Nephron progenitor cell (in vitro differentiated cells): ENCODE data around the gene LRFN3.
"Not testable (repeated sequence)": the region's sequence is repeated elsewhere in the genome, so short reads cannot be mapped to it uniquely, and the experiment has no call there.

ENCODE experiments used
- DNase-seq: peaks from one replicate; pipeline ENCODE4 v3.0.0; 2021
- H3K27ac Mint-ChIP-seq: 2 replicates; pipeline ENCODE4 v1.8.0; 2021; ENCODE audit warnings: mild to moderate bottlenecking, moderate library complexity, mixed read lengths
- H3K27me3 Mint-ChIP-seq: 2 replicates; pipeline ENCODE4 v1.8.0; 2021; ENCODE audit warnings: mild to moderate bottlenecking, low read depth, mixed read lengths; ENCODE audit not compliant: poor library complexity
- H3K36me3 Mint-ChIP-seq: 2 replicates; pipeline ENCODE4 v1.8.0; 2021; ENCODE audit warnings: low read depth, mixed read lengths
- H3K4me1 Mint-ChIP-seq: 2 replicates; pipeline ENCODE4 v1.8.0; 2021; ENCODE audit warnings: mixed read lengths
- H3K4me3 Mint-ChIP-seq: 2 replicates; pipeline ENCODE4 v1.8.0; 2021; ENCODE audit warnings: mild to moderate bottlenecking, moderate library complexity, mixed read lengths
- H3K9me3 Mint-ChIP-seq: 2 replicates; pipeline ENCODE4 v1.8.0; 2021; ENCODE audit warnings: mild to moderate bottlenecking, moderate library complexity, mixed read lengths
- TF ChIP-seq, protein P1 (sequence below): fragments of 200-600 bp; sonication (generic); IDR thresholded peaks from 2 replicates; pipeline ENCODE4 v1.5.0; 2021; ENCODE audit warnings: antibody characterized with exemption

The LRFN3 gene

DNA sequence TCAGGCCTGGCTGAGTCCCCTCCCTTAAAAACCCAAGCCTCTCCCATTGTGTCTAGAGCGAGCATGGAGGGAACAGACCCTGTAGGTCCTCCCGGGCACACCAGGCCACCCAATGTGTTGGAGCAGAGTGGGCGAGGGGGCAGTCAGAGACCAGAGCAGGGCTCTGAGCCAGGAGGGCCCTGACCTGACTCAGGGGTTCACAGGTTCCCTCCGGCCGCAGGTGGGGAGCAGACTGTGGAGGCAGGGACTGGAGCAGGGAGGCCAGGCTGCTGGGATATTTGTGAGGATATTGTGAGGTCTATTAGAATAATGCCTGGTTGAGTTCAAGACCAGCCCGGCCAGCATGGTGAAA lies 26.5 kb upstream of the LRFN3 start:
- DNase-seq = no peak
- Mint-ChIP-seq H3K27me3 (peaks cover 14% of the 10 kb centered on the region), H3K9me3 (no peaks in the 10 kb centered on the region), H3K27ac (no peak overlapping the region), H3K4me3 (no peak overlapping the region), H3K4me1 (peaks cover 35% of the 10 kb centered on the region), H3K36me3 (no peaks in the 10 kb centered on the region)
- TF ChIP-seq, protein P1, sequence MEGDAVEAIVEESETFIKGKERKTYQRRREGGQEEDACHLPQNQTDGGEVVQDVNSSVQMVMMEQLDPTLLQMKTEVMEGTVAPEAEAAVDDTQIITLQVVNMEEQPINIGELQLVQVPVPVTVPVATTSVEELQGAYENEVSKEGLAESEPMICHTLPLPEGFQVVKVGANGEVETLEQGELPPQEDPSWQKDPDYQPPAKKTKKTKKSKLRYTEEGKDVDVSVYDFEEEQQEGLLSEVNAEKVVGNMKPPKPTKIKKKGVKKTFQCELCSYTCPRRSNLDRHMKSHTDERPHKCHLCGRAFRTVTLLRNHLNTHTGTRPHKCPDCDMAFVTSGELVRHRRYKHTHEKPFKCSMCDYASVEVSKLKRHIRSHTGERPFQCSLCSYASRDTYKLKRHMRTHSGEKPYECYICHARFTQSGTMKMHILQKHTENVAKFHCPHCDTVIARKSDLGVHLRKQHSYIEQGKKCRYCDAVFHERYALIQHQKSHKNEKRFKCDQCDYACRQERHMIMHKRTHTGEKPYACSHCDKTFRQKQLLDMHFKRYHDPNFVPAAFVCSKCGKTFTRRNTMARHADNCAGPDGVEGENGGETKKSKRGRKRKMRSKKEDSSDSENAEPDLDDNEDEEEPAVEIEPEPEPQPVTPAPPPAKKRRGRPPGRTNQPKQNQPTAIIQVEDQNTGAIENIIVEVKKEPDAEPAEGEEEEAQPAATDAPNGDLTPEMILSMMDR = no peak

DNA sequence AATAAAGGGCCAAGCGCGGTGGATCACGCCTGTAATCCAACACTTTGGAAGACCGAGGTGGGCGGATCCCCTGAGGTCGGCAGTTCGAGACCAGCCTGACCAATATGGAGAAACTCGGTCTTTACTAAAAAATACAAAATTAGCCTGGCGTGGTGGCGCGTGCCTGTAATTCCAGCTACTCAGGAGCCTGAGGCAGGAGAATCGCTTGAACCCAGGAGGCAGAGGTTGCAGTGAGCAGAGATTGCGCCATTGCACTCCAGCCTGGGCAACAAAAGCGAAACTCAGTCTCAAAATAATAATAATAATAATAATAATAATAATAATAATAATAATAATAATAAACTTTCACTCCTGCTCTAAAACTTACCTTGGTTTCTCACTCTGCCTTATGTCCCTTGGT lies 25.8 kb upstream of the LRFN3 start:
- H3K4me3 Mint-ChIP-seq = not testable (repeated sequence)

DNA sequence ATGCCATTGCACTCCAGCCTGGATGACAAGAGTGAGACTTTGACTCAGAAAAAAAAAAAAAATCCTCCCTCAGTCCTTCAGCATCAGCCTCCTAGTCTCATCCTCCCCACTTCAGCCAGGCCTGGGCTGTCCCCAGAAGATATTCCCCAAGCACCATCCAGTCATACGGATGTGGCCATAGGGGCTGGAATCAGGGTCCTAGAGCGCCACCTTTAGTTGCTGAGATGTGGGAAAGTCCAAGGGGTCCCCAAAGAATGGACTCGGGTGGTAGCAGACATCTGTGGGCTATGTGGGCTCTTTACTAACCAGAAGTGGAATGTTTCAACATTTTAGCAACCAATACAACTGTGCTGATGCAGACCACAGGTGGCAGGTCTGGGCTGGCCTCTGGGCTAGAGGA lies 25.0 kb upstream of the LRFN3 start:
- Mint-ChIP-seq H3K9me3 (no peaks in the 10 kb centered on the region), H3K4me1 (peaks cover 28% of the 10 kb centered on the region), H3K27me3 (peaks cover 26% of the 10 kb centered on the region), H3K27ac (no peak overlapping the region), H3K4me3 (no peak overlapping the region), H3K36me3 (no peaks in the 10 kb centered on the region)
- no peak for DNase-seq
- TF ChIP-seq, protein P1 = no peak

More for the DNA sequence above, 25.8 kb upstream of the LRFN3 start:
- not testable (repeated sequence) for DNase-seq, H3K9me3 Mint-ChIP-seq, H3K36me3 Mint-ChIP-seq, H3K27ac Mint-ChIP-seq
- Mint-ChIP-seq H3K27me3 (peaks cover 18% of the 10 kb centered on the region), H3K4me1 (peaks cover 28% of the 10 kb centered on the region)

DNA sequence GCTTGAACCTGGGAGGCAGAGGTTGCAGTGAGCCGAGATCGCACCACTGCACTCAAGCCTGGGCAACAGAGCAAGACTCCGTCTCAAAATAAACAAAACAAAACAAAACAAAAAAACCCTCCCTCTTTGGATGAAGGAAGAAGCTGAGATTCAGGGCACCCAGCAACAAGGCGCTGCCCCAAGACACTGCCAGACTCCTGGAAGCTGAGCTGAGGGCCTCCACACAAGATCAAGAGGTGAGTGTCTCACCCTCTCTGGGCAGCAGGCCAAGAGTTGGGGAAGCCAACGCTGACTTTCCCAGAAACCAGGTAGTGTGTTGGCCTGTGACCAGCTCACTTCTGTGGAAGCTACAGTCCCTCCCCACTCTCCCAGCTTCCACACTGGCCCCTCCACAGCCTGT lies 24.4 kb upstream of the LRFN3 start:
- Mint-ChIP-seq H3K4me1 (peaks cover 27% of the 10 kb centered on the region), H3K4me3 (no peak overlapping the region), H3K9me3 (no peaks in the 10 kb centered on the region), H3K36me3 (no peaks in the 10 kb centered on the region), H3K27ac (no peak overlapping the region), H3K27me3 (peaks cover 30% of the 10 kb centered on the region)
- TF ChIP-seq, protein P1 = no peak
- no peak for DNase-seq

DNA sequence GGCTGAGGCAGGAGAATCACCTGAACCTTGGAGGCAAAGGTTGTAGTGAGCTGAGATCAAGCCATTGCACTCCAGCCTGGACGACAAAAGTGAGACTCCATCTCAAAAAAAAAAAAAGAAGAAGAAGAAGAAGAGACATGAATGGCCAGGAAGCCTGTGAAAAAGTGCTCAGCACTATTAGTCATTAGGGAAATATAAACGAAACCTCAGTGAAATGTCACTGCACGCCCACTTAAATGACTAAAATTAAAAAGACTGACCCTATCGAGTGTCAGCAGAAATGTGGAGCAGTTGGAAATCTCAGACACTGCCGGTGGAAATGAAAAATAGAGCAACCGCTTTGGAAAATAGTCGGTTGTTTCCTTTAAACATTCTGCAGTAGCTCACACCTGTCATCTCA lies 22.6 kb upstream of the LRFN3 start:
- TF ChIP-seq, protein P1 = no peak
- DNase-seq = no peak
- H3K36me3 Mint-ChIP-seq = no peaks in the 10 kb centered on the region

DNA sequence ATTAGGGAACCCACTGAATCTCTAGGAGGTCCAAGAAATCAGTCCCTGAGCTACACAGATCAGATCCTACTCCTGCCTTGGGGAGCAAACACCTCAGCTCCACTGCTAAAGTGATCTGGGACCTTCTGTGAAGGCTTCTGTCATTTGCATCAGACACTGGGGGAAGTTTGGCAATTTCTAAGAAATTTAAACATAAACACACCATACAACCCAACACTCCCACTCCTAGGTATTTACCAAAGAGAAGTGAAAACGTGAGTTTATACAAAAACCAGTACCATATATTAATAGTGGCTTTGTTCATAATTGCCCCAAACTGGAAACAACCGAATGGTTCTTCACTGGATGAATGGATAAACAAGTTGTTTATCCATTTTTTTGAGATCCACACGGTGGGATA lies 20.7 kb upstream of the LRFN3 start:
- H3K27ac Mint-ChIP-seq = no peak overlapping the region
- TF ChIP-seq, protein P1 = no peak
- no peaks in the 10 kb centered on the region for H3K9me3 Mint-ChIP-seq
- H3K27me3 Mint-ChIP-seq = peaks cover 38% of the 10 kb centered on the region
- H3K4me1 Mint-ChIP-seq = no peaks in the 10 kb centered on the region
- DNase-seq = no peak
- H3K36me3 Mint-ChIP-seq = no peaks in the 10 kb centered on the region
- no peak overlapping the region for H3K4me3 Mint-ChIP-seq

More for the DNA sequence above, 22.6 kb upstream of the LRFN3 start:
- no peak overlapping the region for H3K27ac Mint-ChIP-seq
- H3K27me3 Mint-ChIP-seq = peaks cover 36% of the 10 kb centered on the region
- no peaks in the 10 kb centered on the region for H3K9me3 Mint-ChIP-seq
- peaks cover 11% of the 10 kb centered on the region for H3K4me1 Mint-ChIP-seq
- H3K4me3 Mint-ChIP-seq = no peak overlapping the region

DNA sequence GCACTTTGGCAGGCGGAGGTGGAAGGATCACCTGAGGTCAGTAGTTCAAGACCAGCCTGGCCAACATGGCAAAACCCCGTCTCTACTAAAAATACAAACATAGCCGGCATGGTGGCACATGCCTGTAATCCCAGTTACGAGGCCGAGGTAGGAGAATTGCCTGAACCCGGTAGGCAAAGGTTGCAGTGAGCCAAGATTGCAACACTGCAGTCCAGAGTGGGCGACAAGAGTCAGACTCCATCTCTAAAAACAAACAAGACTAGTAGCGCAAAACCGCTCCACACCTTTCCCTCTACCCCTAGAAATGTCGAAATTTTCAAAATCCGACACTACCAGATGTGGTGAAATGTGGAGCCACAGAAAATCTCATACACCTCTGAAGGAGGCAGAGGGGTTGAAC lies 16.9 kb upstream of the LRFN3 start:
- H3K4me1 Mint-ChIP-seq = no peaks in the 10 kb centered on the region
- no peak overlapping the region for H3K27ac Mint-ChIP-seq
- H3K36me3 Mint-ChIP-seq = no peaks in the 10 kb centered on the region
- H3K27me3 Mint-ChIP-seq = peaks cover 43% of the 10 kb centered on the region
- no peaks in the 10 kb centered on the region for H3K9me3 Mint-ChIP-seq
- DNase-seq = no peak
- TF ChIP-seq, protein P1 = no peak
- H3K4me3 Mint-ChIP-seq = no peak overlapping the region
